Heart left ventricle (tissue), 13 donors: ENCODE data around the gene CAPN11.

Experiments
- CTCF ChIP-seq, 12 donors: fragments of 200-600 bp; sonication (generic) in 4 of 12; IDR thresholded peaks; one replicate each; pipeline versions ENCODE4 v1.5.0 to v1.8.0; 2018 to 2022; ENCODE audit warnings: antibody characterized with exemption in 12 of 12, mild to moderate bottlenecking in 5 of 12
- POLR2A ChIP-seq, 2 donors: fragments of 450-650 bp; IDR thresholded peaks; one replicate each; pipeline ENCODE4 v1.6.1; 2017; ENCODE audit warnings: antibody characterized with exemption in 2 of 2, mild to moderate bottlenecking in 2 of 2, moderate library complexity in 2 of 2
- donor health status: ischemic (EF 13 %, LVEDD 7.1; RV severe dilation, severe dysfunction).
- donor health status: DM: no; HTN: yes; CAD: no.
- donor health status: DM: no; HTN: no; CAD: no.
- donor health status: ischemic (EF 25% LVEDD 6.9; RV normal size, moderate dysfunction).
- donor health status: ischemic (EF 25% LVEDD 5.7; RV mildly dilated, moderate dysfunction).
- donor health status: ischemic (EF 35%, LVEDD 5.7; RV mildly dilated, moderate dysfunction).
- donor health status: nonischemic (EF 11% LVEDD 7.7; RV severe dilation, severe dysfunction).
- donor health status: DM: yes; HTN: yes; CAD: no.
- donor health status: PGD.
- donor health status: ischemic (EF 29% LVEDD 5.4; RV normal size, mild dysfunction).
- donor health status: nonischemic (EF 23%, LVEDD 6.1; RV moderate dilation, normal function).

- TF ChIP-seq CTCF (IDR thresholded peaks at IDR 0.05) (no peak), POLR2A (IDR thresholded peaks at IDR 0.05) (peak in 1 of 2 donors; percentile 64)
These were observed 31.2 kb upstream of the CAPN11 start, which contains the start of the genes MRPL14 and TMEM63B for GRCh38 chr6:44127186-44128019.
